ENCODE data around the gene EMP2.
"Not testable (repeated sequence)": the region's sequence is repeated elsewhere in the genome, so short reads cannot be mapped to it uniquely, and the experiment has no call there.

EMP2 gene

DNA sequence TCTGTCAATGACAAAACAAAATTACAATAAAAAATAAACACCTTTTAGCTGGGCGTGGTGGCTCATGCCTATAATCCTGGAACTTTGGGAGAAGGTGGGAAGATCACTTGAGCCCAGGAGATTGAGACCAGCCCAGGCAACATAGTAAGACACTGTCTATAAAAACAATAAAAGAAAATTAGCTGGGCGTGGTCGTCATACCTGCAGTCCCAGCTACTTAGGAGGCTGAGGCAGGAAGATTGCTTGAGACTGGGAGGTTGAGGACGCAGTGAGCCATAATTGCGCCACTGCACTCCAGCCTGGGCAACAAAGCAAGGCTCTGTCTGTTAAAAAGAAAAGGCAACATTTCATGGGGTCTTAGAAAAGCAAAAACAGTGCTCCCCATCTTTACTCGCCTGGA lies 32.7 kb downstream of the EMP2 start:
- no peak for DNase-seq

DNA sequence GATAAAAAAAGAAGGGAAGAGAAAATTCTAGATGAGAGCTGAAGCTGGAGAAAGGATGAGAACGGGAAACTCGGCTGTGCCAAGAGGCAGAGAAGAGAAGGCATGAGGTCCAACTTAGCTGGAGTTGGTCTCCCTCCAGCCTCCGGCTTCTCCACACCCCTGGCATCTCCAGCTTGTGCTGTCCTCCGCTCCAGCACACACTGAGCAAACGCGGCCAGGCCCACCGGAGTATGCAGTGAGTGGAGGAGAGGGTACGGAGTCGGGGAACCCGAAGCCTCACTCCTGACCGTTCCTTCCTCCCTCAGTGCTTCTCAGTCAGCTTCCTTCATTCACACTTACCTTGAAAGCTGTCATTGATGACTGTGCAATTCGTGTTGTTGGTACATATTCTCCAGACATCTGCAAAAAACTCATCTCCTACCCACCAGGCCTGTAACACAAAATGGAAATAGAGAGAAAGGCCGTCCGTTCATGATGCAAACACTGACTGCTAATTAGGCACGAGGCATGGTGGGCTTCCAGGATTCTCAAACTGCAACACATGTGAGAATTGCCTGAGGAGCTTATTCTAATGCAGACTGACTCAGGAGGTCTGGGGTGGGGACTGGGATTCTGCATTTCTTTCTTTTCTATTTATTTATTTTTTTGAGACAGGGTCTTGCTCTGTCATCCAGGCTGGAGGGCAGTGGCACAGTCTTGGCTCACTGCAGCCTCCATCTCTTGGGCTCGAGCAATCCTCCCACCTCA lies 37.0 kb downstream of the EMP2 start:
- no peak for DNase-seq

DNA sequence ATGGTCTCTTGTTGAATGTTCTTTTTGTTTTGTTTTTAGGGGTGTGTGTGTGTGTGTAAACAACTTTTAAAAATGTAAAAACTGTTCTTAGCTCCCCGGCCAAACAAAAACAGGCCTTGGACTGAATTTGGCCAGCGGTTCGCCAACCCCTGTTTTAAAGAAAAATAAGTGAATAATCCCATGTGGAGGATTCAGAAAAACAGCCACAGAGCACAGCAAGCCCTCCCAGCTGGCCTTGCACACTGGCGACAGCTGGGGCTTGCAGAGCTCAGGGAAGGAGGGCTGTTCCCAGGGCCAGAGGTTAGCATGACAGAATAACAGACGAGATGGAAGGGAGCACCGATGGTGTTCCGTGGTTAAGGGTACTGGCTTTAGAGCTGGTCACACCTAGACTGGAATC lies 39.0 kb downstream of the EMP2 start:
- DNase-seq = no peak

DNA sequence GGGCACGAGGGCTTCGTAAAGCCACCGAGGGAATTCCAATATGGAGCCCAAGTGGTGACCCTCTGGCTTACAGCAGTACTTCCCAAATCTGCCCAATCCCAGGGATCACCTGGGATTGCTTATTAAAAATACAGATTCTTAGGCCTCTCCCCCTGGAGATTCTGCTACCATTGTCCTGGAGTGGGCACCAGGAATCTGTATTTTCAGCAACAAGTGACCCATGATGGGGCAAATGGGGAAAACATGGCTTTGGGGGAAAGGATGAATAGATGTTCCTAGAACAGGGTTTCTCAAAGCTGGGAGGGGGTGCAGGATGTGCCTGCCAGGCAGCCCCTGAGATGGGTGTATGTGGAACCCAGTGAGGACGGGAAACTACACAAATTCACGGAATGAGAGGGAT lies 40.6 kb downstream of the EMP2 start:
- DNase-seq = no peak

DNA sequence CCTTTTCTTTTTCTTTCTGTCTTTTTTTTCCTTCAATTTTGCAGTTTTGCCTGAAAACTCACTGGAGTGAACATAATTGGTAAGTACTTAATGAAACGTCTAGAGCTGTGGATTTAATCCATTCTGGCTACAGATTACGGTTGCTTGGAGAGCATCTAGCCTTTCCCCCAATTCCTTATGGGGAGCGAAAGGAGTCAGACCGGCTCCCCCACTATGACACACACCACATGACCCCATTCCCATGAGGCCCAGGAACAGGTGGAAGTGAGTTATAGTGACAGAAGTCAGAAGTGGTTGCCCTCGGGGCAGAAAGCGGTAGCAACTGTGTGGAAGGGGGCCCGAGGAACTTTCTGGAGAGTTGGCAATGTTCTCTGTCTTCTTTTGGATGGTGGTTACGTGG lies 41.2 kb downstream of the EMP2 start:
- no peak for DNase-seq

DNA sequence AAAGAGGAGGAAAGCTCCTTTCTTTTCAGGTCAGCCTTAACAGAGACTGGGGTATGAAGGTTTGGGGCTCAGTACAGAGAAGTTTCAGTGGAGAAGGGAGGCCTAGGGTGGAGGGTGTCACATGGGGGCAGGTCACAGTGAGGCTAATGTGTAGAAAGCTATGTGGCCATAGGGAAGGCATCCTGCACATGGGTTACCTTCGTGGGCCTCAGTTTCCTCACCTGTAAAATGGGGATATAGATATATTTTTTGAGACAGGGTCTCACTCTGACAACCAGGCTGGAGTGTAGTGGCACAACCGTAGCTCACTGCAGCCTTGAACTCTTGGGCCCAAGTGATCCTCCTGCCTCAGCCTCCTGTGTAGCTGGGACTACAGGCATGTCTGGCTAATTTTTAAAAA lies 41.8 kb downstream of the EMP2 start:
- no peak for DNase-seq

DNA sequence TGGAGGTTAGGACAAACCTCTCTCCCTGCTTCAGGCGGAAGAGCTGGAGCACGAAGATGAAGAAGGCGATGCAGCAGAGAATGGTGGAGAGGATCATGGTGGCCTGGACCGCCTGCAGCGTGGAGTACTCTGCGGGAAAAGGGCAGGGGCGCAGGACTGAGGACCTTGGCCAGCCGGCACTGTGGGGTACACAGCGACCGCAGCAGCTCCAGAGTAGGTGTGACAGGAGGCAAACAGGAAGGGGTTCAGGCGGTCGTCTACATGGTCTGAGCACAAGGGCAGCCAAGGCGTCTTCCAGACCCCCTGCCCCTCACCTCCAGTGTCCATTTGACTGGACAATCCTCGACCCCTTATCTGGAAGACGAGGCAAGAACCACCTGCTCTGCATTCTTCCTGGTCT lies 42.5 kb downstream of the EMP2 start:
- no peak for DNase-seq

DNA sequence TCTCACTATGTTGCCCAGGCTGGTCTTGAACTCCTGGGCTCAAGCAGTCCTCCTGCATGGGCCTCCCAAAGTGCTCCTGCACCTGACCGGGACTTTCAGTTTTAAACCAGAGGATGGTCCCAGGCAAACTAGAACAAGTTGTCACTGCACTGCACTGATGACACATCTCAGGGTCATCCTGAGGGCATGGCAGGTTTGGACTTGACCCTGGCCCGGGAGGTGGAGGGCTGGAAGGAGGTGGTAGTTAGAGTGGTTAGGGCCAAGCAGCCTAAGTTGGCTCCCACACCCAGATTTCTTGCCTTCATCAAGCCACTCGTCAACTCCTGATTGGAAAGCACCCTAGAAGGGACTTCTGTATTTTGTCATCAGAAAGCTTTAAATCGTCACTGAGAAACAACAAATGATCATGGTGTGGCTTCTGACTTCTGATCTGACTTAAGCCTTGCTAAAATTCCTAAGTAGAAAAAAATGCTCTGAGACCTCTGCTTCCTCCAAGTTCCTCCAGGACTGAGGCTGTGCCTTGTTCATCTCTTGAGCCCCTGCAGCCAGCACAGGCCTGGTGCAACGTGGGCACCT lies 43.5 kb downstream of the EMP2 start:
- no peak for DNase-seq

DNA sequence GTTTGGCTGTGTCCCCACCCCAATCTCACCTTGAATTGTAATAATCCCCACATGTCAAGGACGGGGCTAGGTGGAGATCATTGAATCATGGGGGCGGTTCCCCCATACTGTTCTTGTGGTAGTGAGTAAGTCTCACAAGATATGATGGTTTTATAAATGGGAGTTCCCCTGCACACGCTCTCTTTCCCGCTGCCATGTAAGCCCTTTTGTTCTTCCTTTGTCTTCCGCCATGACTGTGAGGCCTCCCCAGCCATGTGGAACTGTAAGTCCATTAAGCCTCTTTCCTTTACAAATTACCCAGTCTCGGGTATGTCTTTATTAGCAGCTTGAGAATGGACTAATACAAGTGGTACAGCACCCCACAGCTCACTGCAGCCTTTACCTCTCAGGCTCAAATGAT lies 44.1 kb downstream of the EMP2 start:
- DNase-seq = not testable (repeated sequence)

DNA sequence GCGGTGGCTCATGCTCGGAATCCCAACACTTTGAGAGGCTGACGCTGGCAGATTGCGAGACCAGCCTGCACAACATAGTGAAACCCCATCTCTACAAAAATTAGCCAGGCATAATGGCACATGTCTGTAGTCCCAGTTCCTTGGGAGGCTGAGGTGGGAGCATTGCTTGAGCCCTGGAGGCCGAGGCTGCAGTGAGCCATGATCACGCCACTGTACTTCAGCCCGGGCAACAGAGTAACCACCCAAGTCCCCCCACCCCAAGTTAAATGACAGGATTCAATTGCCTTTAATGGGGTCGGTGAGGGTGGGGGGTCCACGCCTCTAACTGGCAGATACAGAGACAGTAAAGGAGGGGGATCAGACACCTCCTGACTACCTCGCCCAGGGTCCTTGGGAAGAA lies 44.9 kb downstream of the EMP2 start:
- DNase-seq = no peak

DNA sequence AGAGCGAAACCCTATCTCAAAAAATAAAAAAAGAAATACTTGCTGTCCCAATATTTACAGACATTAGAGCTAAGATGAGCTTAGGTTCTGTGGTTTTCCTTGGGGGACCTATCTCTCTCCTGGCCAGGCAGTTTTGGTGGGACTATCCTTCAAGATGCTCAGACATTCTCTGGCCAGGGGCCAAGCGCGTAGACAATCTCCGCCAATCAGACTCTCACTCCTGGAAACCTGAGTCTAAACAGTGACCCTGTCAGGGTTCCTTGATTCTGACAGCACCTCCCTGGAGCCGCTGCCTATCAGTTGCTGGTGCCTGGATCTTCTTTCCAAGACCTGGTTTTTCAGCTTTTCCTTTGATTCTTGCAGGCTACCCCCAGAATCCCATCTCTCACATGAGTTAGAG lies 45.6 kb downstream of the EMP2 start:
- no peak for DNase-seq

DNA sequence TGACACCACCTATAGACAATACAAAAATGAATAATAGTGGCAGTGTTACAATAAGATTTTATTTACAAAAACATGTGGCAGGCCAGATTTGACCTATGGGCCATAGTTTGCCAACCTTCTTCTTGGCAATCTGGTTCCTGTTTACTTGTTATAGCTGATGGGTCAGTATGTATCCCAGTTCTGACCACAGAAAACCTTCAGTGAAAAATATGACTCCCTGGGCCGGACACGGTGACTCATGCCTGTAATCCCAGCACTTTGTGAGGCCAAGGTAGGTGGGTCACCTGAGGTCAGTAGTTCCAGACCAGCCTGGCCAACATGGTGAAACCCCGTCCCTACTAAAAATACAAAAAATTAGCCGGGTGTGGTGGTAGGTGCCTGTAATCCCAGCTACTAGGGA lies 46.8 kb downstream of the EMP2 start:
- not testable (repeated sequence) for DNase-seq

DNA sequence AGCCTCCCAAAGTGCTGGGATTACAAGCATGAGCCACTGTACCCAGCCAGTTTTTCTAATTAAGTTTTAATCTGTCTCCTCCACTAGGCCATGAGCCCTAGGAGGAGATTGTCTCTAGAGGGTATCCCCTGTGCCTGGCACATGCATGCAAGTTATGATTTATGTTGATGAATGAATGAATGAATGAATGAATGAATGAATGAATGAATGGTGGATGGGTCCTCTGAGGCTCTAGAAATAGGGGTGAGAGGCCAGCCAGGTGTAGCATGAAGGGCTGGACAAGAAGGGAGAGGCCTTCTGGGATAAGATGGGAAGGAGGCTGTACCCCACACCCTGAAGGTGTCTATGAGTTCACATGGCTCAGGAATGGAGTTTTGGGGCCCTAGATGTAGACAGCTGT lies 48.8 kb downstream of the EMP2 start:
- no peak for DNase-seq

DNA sequence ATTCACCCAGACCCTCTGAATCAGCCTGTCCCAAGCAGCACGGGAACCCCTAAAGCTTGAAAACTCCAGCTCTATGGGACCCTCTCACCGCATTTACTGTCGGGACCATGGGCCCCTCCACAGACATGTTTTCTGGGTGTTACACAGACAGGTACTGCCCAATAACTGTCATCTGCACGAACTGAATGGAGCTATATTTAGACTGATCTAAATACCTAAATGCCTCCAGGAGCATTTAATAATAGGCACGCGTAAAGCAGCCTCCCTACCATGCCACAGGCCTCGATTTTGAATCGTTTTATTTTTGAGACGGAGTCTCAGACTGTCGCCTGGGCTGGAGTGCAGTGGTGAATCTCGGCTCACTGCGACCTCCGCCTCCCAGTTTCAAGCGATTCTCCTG lies 49.7 kb downstream of the EMP2 start:
- DNase-seq = no peak

DNA sequence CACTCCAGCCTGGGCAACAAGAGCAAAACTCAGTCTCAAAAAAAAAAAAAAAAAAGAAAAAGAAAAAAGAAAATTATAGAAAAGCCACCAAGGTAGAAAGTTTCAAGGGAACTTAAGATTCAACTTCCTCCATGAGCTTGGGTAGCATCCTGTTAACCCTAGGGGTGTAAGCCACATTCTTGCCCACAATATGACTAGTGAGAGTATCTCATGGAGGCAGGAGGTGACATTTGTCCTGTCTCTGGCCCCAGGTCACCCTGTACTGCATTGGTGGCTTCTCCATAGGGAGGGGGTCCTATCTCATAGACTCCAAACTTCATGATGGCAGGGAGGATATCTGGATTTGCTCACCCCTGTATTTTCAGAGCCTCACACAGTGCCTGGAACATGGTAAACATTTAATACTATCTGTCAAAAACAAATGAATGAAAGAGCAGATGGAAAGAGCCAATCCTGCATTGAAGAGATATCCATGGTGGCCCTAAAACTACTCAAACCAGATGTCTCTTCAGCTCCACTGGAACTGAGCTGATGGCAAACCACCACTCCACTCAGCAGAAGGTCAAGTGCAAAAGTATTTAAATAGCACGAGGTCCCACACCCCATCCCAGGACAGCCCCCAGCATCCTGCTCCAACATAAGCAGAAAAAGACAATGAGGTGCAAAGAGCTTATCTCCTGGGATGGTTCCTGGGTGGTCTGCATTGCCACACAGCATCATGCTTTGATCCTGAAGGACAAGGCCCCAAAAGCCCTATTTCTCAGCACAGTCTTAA lies 50.3 kb downstream of the EMP2 start:
- DNase-seq = no peak

DNA sequence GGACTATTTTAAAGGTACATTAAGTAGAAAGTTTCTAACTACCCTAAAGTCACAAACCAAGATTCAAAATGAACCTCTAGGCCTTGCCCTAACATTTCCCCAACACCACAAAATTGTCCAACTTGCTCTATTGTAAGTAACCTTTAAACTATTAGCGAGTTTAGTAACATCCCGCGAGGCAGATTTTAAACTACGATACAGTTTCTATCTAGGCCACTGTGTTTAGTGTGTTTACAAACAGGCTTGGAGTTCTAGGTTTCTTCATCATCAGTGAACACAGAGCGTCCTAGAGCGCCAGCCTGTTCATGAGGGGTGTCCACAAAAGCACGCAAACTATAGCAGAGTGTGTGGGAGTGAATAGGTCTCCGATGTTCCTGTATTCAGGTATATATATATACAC lies 51.8 kb downstream of the EMP2 start:
- no peak for DNase-seq

DNA sequence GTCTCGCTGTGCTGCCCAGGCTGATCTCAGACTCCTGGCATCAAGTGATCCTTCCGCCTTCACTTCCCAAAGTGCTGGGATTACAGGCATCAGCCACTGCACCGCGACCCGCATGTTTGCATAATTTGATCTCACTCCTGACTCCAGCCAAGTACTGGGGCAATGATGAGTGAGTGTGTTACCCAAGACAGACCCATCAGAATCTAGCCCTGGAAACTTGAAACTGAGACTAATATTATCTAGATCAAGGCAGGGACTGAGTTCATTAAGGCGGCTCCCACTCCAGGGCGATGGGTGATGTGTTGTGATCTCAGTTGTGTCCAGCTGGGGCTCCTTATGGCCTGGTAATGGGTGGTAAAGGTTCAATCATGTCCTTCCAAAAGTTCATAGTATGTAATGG lies 53.4 kb downstream of the EMP2 start:
- DNase-seq = no peak

DNA sequence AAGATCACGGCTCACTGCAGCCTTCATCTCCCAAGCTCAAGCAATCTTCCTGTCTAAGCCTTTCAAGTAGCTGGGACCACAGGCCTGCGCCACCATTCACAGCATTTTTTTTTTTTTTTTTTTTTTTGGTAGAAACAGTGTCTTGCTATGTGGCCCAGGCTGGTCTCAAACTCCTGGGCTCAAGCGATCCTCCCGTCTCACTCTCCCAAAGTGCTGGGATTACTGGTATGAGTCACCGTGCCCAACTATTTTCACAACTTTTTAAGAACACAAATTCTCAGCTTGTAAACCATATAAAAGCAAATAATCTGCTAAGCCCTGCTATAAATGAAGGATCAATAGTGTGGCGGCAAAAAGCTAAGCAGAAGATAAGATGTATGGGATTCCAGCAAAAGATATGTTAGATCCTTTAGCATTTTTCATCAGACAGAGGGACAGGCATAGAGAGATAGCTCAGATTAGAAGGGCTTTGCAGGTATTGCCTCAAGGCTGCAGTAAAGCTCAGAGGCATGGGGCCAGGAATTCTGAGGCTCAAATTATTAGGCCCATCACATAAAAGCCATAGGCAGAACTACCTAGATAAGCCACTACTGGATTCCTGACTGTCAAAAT lies 55.1 kb downstream of the EMP2 start:
- DNase-seq = no peak

DNA sequence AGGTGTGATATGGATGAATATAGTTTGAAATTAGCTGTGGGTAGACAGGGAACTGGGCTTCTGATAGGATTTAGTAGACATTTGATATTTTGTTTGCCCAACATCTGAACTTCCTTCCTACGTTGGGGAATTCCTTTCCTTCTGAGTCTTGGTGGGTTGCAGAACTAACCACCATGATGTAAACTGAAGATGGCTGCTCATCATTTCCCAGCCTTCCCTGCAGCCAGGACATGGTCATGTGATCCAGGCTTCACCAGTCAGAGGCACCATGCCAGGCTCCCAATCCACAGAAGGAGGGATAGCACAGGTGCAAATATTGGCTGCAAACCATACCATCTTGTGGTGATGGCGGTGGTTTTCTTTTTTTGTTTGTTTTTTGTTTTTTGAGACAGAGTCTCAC lies 57.4 kb downstream of the EMP2 start:
- DNase-seq = no peak

DNA sequence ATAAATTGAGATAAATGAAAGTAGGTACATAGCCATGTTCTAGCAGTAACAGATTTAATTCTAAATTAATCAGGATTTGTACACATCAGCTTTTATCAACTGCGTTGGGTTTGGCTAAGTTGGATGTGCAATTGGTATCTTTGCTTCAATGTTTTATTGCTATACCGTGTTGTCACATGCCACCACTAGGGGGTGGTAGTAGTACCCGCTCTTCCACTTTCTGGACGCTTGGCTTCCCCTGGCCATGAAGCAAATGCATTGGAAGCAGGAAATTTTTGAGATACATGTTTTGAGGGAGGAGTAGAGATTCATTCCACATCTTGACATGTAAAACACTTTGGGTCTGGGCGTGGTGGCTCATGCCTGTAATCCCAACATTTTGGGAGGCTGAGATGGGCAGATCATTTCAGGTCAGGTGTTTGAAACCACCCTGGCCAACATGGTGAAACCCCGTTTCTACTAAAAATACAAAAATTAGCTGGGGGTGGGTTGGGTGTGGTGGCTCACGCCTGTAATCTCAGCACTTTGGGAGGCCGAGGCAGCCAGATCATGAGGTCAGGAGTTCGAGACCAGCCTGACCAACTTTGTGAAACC lies 58.6 kb downstream of the EMP2 start:
- peak; percentile 34 for DNase-seq

DNA sequence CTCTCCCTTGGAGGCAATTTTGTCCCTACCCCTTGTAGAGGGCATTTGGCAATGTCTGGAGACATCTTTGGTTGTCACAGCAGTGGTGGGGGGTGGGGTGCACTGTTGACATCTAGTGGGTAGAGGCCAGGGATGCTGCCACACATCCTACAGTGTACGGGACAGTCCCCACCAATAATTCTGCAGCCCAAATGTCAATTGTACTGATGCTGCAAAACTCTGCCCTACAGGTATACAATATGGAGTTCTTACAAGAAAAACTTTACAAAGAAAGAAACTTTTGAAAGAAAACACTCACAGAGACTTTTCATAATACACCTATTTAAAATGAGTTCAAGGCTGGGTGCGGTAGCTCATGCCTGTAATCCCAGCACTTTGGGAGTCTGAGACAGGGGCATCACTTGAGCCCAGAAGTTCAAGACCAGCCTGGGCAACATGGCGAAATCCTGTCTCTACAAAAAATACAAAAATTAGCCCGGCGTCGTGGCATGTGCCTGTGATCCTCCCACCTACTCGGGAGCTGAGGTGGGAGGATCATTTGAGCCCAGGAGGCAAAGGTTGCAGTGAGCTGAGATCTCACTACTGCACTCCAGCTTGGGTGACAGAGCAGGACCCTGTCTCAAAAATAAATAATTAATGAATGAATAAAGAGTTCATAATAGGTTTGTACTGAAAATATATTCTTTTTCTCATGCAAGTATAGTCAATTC lies 59.4 kb downstream of the EMP2 start:
- no peak for DNase-seq

DNA sequence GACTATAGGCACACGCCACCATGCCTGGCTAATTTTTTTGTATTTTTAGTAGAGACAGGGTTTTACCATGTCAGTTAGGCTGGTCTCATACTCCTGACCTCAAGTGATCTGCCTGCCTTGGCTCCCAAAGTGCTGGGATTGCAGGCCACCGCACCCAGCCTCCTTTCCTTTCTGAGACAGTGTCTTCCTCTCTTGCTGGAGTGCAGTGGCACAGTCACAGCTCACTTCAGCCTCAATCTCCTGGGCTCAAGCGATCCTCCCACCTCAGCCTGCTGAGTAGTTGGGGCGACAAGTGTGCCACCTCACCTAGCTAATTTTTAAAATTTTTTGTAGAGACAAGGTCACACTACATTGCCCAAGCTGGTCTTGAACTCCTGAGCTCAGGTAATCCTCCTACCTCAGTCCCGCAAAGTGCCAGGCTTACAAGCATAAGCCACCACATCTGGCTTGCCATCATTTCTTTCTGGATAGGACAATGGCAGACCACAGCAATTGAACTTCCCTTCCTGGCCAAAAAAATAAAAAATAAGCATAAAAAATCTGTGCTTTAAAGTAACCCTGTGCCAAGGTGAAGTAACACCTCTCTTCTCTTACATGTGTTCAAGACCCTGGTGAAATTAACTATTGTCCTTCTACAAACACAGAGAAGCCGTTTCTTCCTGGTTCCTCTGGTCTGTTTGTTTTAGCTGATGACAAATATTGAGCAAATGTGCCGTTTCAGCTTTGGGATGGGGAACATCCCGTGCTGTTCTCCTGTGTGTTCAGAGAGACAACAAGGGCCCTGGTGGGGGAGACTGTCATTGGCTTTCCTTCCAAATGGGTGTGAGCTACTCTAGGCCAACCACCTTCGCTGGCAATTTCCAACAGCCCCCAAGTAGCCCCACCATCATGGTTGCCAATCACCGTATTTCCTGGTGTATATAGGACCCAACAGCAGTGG lies 60.2 kb downstream of the EMP2 start:
- DNase-seq = no peak
